HepG2 (cell line): Measurements from ENCODE around the gene TBKBP1. TPM values are rescaled to one million over a fixed set of nuclear protein-coding genes. Genes with fewer than 3 reads are reported as not detected.

Experiments
- FOXA3 ChIP-seq: IDR thresholded peaks from 2 replicates; pipeline ENCODE4 v1.6.1; 2016; ENCODE audit warnings: missing genetic modification reagents, missing compliant biosample characterization
- MEIS2 ChIP-seq: sonication (generic); formaldehyde crosslinking; IDR thresholded peaks from 2 replicates; pipeline ENCODE4 v1.9.0; 2021; ENCODE audit warnings: mild to moderate bottlenecking, missing genetic modification reagents
- POGK ChIP-seq: sonication (generic); formaldehyde crosslinking; conservative IDR thresholded peaks from 2 replicates; pipeline ENCODE4 v1.8.0; 2022; ENCODE audit warnings: mild to moderate bottlenecking, moderate library complexity, missing genetic modification reagents
- SMYD3 ChIP-seq: sonication (generic); formaldehyde crosslinking; IDR thresholded peaks from 2 replicates; pipeline ENCODE4 v1.8.1; 2023; ENCODE audit warnings: mild to moderate bottlenecking, missing genetic modification reagents
- SNAI1 ChIP-seq: sonication (generic); formaldehyde crosslinking; IDR thresholded peaks from 2 replicates; pipeline ENCODE4 v1.5.0; 2020; ENCODE audit warnings: mild to moderate bottlenecking, missing genetic modification reagents, borderline replicate concordance
- SOX6 ChIP-seq, 2 experiments: fragments of 450-650 bp in 1 of 2; sonication (generic) in 1 of 2; formaldehyde crosslinking in 1 of 2; IDR thresholded peaks; 2 replicates each; pipeline versions ENCODE4 v1.4.0 to v1.6.1; 2017 to 2020; ENCODE audit warnings: antibody characterized with exemption in 1 of 2, mild to moderate bottlenecking in 1 of 2, missing genetic modification reagents in 1 of 2
- SP2 ChIP-seq: sonication (generic); formaldehyde crosslinking; IDR thresholded peaks from 2 replicates; pipeline ENCODE4 v1.5.1; 2020; ENCODE audit warnings: mild to moderate bottlenecking, missing genetic modification reagents
- TAF15 ChIP-seq: fragments of 200-400 bp; formaldehyde crosslinking; IDR thresholded peaks from one replicate; pipeline ENCODE4 v1.6.1; 2018; ENCODE audit warnings: mild to moderate bottlenecking, low read depth, low read length; ENCODE audit not compliant: poor library complexity, severe bottlenecking
- THAP7 ChIP-seq: sonication (generic); formaldehyde crosslinking; IDR thresholded peaks from 2 replicates; pipeline ENCODE4 v1.8.1; 2023; ENCODE audit warnings: mild to moderate bottlenecking, missing genetic modification reagents
- XRCC5 ChIP-seq: fragments of 200-400 bp; formaldehyde crosslinking; optimal IDR thresholded peaks from 2 replicates; pipeline ENCODE3; 2017; ENCODE audit warnings: mild to moderate bottlenecking, low read length
- ZFP1 ChIP-seq: IDR thresholded peaks from 2 replicates; pipeline ENCODE4 v1.6.1; 2016
- ZNF556 ChIP-seq: sonication (generic); formaldehyde crosslinking; IDR thresholded peaks from 2 replicates; pipeline ENCODE4 v1.4.0; 2020; ENCODE audit warnings: mild to moderate bottlenecking, missing genetic modification reagents, borderline replicate concordance
- ZNF629 ChIP-seq: sonication (generic); formaldehyde crosslinking; conservative IDR thresholded peaks from 2 replicates; pipeline ENCODE4 v1.5.0; 2020; ENCODE audit warnings: missing genetic modification reagents
- ZNF7 ChIP-seq: IDR thresholded peaks from 2 replicates; pipeline ENCODE4 v1.6.1; 2016; ENCODE audit warnings: missing biosample characterization, missing genetic modification reagents
- ZNF749 ChIP-seq: sonication (generic); formaldehyde crosslinking; IDR thresholded peaks from 2 replicates; pipeline ENCODE4 v1.8.0; 2022; ENCODE audit warnings: mild to moderate bottlenecking, missing genetic modification reagents, moderate library complexity, borderline replicate concordance
- ZNF775 ChIP-seq: sonication (generic); formaldehyde crosslinking; IDR thresholded peaks from 2 replicates; pipeline ENCODE4 v1.4.0; 2020; ENCODE audit warnings: missing genetic modification reagents, mild to moderate bottlenecking, moderate library complexity, borderline replicate concordance
- ZNF780A ChIP-seq: sonication (generic); formaldehyde crosslinking; IDR thresholded peaks from 2 replicates; pipeline ENCODE4 v1.8.0; 2022; ENCODE audit warnings: mild to moderate bottlenecking, missing genetic modification reagents, moderate library complexity
- ZNF850 ChIP-seq: sonication (generic); formaldehyde crosslinking; conservative IDR thresholded peaks from 2 replicates; pipeline ENCODE4 v1.9.0; 2021; ENCODE audit warnings: mild to moderate bottlenecking, missing genetic modification reagents
- polyA plus RNA-seq, 8 experiments: library from polyadenylated mRNA; depleted of rRNA in 3 of 8; stranded (reverse) in 7 of 8; unstranded in 1 of 8; fragments of >200 nt; fragmentation: Illumina TruSeq in 4 of 8; extraction: Trizol in 4 of 8; gene quantifications; 2 replicates each; pipeline versions ENCODE4 v1.2.1 to v1.2.3, GENCODE V29; 2011 to 2016; ENCODE audit warnings: low read depth in 4 of 8, missing spikeins in 1 of 8, mixed read lengths in 1 of 8; ENCODE audit not compliant: insufficient read depth in 1 of 8
- total RNA-seq, 5 experiments: library from RNA; depleted of rRNA; stranded (reverse); fragments of >200 nt; fragmentation: Illumina TruSeq; extraction: Trizol; gene quantifications; 2 replicates each; pipeline ENCODE4 v1.2.3, GENCODE V29; 2016; ENCODE audit warnings: low read depth in 1 of 5
- TF ChIP-seq, protein P1 (sequence below): fragments of 450-650 bp; IDR thresholded peaks from 2 replicates; pipeline ENCODE4 v1.6.1; 2017
- TF ChIP-seq, protein P2 (sequence below): sonication (generic); formaldehyde crosslinking; IDR thresholded peaks from 2 replicates; pipeline ENCODE4 v1.4.0; 2020; ENCODE audit warnings: missing genetic modification reagents, borderline replicate concordance
- TF ChIP-seq, protein P3 (sequence below): sonication (generic); formaldehyde crosslinking; IDR thresholded peaks from 2 replicates; pipeline ENCODE4 v1.8.0; 2022; ENCODE audit warnings: mild to moderate bottlenecking, missing genetic modification reagents, moderate library complexity

TBKBP1 gene
- total and polyA plus RNA-seq, 2 of the 13 experiments (the other 11 are each of a cell fraction or from before 2014, with no cell fraction given) = 2.6 to 7.0 TPM

GRCh38 chr17:47692895-47693730, 848 bp upstream of the TBKBP1 start (continued):
- TF ChIP-seq ZNF780A (CRISPR knock-in tag) (no peak), ZNF629 (no peak), TAF15 (no peak), FOXA3 (CRISPR knock-in tag) (no peak), XRCC5 (no peak), SOX6 (IDR thresholded peaks at IDR 0.05) (no peak), SOX6 (CRISPR knock-in tag; IDR thresholded peaks at IDR 0.05) (no peak), THAP7 (CRISPR knock-in tag) (no peak), MEIS2 (CRISPR knock-in tag) (no peak), SMYD3 (CRISPR knock-in tag) (no peak), ZNF850 (CRISPR knock-in tag) (no peak), ZNF775 (no peak), SNAI1 (CRISPR knock-in tag) (no peak), POGK (CRISPR knock-in tag) (no peak), ZNF749 (CRISPR knock-in tag) (no peak), ZNF556 (CRISPR knock-in tag) (no peak; the same call in 1 of the 2 replicates), SP2 (CRISPR knock-in tag) (no peak), ZFP1 (no peak), ZNF7 (CRISPR knock-in tag) (no peak)
- TF ChIP-seq, protein P1, sequence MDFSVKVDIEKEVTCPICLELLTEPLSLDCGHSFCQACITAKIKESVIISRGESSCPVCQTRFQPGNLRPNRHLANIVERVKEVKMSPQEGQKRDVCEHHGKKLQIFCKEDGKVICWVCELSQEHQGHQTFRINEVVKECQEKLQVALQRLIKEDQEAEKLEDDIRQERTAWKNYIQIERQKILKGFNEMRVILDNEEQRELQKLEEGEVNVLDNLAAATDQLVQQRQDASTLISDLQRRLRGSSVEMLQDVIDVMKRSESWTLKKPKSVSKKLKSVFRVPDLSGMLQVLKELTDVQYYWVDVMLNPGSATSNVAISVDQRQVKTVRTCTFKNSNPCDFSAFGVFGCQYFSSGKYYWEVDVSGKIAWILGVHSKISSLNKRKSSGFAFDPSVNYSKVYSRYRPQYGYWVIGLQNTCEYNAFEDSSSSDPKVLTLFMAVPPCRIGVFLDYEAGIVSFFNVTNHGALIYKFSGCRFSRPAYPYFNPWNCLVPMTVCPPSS = no peak
- TF ChIP-seq, protein P2, sequence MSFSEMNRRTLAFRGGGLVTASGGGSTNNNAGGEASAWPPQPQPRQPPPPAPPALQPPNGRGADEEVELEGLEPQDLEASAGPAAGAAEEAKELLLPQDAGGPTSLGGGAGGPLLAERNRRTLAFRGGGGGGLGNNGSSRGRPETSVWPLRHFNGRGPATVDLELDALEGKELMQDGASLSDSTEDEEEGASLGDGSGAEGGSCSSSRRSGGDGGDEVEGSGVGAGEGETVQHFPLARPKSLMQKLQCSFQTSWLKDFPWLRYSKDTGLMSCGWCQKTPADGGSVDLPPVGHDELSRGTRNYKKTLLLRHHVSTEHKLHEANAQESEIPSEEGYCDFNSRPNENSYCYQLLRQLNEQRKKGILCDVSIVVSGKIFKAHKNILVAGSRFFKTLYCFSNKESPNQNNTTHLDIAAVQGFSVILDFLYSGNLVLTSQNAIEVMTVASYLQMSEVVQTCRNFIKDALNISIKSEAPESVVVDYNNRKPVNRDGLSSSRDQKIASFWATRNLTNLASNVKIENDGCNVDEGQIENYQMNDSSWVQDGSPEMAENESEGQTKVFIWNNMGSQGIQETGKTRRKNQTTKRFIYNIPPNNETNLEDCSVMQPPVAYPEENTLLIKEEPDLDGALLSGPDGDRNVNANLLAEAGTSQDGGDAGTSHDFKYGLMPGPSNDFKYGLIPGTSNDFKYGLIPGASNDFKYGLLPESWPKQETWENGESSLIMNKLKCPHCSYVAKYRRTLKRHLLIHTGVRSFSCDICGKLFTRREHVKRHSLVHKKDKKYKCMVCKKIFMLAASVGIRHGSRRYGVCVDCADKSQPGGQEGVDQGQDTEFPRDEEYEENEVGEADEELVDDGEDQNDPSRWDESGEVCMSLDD (CRISPR knock-in tag) = no peak
- TF ChIP-seq, protein P3, sequence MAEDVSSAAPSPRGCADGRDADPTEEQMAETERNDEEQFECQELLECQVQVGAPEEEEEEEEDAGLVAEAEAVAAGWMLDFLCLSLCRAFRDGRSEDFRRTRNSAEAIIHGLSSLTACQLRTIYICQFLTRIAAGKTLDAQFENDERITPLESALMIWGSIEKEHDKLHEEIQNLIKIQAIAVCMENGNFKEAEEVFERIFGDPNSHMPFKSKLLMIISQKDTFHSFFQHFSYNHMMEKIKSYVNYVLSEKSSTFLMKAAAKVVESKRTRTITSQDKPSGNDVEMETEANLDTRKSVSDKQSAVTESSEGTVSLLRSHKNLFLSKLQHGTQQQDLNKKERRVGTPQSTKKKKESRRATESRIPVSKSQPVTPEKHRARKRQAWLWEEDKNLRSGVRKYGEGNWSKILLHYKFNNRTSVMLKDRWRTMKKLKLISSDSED (CRISPR knock-in tag) = no peak
